NCI-H2171 (cell line): ENCODE results near the gene USP46.

Source experiments
- DNase-seq: peaks from one replicate; lab custom pipeline; 2025; lab: John Stamatoyannopoulos, UW

Gene USP46

DNA sequence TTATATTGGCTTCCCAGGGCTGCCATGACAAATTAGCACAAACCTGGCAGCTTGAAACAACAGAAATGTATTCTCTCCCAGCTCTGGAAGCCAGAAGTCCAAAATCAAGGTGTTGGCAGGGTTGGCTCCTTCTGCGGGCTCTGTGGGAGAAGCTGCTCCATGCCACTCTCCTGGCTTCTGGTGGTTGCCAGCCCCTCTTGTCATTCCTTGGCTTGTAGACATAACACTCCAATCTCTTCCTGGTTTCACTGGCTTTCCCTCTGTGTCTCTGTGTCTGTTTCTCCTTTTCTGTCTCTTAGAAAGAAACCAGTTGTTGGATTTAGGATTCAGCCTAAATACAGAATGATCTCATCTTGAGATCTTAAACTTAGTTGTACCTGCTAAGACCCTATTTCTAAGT lies 85.5 kb downstream of the USP46 start:
- no peak for DNase-seq

DNA sequence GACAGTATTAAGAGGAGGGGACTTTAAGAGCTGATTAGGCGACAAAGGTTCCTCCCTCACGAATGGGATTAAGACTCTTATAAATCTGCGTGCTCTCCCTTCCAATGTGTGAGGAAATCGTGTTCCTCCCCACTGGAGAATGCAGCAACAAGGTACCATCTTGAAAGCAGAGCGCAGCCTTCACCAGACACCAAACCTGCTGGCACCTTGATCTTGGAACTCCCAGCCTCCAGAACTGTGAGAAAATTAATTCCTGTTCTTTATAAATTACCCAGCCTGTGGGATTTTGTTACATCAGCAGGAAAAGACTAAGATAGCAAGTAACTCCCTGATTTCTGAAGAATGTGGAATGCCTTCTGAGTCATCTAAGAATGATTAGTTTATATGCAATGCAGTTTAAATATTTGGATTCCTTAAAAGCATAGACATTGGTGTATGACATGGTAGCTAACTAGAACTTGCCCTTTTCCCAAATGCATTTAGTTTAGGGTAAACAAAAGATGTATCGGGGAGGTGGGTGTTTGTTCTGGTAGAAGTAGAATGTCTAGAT lies 86.1 kb downstream of the USP46 start:
- DNase-seq = no peak

GRCh38 chr4:52568351-52568750 lies 90.8 kb downstream of the USP46 start:
- DNase-seq = no peak

DNA sequence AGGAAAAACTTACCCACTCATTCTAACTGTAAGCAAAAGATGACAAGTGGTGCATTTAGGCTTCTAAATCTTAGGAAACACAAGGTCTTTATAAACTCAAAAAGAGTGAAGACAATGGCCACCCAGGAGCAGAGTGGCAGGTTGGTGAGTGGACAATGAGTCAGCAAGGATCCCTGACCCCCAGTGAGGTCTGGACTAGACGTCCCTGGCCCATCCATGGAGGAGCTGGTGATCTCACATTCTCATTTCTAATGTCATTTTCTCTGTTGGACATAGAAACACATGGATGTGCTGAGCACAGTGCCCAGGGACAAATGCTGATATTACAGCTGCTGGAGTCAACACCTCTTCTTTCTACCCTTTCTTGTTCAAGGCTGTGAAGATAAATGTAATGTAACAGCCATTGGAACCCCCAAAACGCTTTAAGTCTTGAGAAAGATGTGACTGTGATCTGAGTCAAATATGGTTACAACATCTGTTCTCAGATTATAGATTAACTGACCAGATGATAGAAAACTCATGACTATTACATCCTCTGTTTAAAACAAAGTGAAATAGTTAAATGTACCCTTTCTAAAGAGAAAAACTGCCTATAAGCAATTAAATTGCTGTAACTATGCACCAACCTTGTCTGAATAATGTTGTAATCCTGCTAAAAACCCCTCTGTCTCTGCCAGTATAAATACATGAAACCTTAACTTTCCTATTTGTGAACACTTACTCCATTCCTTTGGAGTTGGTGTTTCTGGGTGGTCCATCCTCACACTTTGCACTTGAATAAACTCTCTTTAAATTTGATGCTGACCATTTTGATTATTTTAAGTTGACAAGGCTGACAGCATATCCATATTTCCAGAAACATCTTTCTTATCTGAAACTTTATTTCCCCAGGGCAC lies 92.7 kb downstream of the USP46 start:
- DNase-seq = no peak

DNA sequence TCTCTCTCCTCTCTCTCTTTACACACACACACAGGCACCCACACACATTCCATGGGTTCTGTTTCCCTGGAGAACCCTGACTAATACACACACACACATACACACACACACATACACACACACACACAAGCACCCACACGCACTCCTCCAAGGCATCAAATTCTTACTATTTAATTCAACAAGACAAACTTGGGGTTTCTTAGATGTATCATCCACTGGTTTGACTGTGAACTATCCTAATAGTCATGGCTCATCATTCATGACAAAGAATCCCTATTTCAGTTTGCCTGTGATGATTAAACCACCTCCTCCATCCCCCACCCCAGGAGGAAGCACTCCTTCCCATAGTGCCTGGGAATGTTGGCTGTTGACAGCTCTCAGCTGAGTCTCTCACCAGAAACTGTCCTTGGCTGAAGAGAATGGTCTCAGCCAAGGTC lies 98.2 kb downstream of the USP46 start:
- DNase-seq = no peak

- no peak for DNase-seq
Measured at GRCh38 chr4:52555356-52555716, 103.8 kb downstream of the USP46 start.

DNA sequence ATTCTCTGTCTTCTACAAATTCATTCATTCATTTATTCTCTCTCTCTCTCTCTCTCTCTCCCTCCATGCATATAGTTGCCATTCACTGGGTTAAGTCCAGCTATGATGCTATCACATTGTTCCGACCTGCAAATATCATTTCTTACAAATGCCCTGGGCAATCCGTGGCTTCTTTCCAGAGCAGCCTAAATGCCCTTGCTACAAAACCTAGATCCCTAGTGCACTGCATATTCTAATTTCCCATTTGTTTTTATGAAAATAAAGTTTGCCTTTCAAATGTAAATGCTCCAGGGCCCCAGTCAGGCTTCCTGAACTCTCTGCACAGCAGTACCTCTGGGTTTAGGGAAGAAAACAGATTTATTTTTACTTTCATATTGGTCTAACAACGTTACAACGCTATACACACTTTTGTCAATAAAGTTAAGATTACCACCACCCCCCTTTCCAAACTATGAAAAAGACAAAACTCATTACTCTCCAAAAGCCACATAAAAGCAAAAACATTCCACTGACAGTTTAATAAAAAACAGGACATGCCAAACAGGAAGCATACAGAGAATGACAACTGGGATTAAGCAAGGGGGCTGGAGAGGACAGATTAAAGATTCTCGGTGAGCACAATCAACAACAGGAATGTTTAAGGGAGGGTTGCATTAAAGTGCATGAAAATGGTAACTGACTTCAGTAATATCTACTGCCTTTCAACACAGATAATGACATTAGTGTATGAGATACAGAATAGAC lies 104.3 kb downstream of the USP46 start:
- no peak for DNase-seq

GRCh38 chr4:52552778-52553177 lies 106.3 kb downstream of the USP46 start:
- no peak for DNase-seq

GRCh38 chr4:52551487-52551886 lies 107.6 kb downstream of the USP46 start:
- no peak for DNase-seq

DNA sequence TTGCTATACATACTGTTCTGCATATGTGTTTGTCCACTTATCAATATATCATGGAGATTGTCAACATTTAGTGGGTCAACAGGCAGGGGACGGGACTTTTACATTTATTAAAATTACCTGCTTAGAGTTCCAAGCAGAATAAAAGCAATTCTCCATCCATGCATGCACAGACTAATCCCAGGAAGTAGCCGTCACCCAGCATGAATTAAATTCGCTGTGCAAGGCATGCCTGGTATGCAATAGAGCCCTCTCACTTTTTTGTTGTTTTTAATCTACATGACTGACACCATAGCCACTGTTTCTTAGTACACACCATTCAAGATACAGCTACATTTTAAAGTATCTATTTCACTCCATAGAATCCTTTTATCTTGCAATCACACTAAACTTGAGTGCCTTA lies 108.9 kb downstream of the USP46 start:
- no peak for DNase-seq

DNA sequence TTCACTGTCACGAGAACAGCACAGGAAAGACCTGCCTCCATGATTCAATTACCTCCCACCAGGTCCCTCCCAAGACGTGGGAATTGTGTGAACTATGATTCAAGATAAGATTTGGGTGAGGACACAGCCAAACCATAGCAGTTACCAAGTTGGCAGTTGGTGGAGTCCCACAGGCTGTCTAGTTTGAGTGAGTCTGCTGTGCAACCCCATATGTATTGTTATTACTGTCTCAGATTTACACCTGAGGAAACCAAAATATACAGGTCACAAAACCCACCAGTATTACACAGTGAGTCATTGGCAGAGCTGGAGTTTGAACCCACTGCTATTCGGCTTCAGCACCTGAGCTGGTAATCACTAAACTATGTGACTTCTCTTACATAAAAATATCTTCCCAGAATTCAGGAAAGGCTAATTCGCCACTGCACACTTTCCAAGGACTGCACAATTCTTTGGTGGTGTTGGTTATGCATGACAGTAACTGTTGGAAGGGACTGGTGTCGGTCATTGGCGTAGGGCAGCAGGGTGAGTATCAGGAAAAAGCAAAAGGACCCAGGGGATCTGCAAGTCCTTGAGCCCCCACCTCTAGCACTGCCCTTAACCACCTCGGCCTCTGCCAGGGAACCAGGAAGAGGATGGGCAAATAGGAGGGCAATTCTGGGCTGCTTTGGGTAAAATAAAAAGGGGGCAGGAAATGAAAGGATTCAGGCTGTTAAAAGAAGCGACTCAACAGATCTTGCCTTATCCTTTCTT lies 110.1 kb downstream of the USP46 start:
- DNase-seq = no peak

DNA sequence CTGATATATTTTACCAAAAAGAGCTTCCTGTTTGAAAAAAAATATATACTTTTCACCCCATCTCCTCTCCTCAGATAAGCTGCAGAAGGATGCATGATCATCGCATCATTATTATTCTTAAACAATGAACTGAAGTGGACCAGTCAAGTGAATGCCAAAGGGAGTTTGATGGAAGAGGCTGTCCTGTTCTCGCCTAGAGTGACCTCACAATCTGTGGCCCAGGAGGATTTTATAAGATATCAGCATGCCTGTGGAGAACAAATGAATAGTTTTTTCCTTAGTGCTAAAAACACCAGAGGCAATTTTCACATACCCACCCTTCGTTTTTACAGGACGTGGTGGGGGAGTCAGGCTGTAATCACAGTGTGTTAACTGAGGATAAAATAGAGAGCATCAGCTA lies 112.7 kb downstream of the USP46 start:
- DNase-seq = no peak

DNA sequence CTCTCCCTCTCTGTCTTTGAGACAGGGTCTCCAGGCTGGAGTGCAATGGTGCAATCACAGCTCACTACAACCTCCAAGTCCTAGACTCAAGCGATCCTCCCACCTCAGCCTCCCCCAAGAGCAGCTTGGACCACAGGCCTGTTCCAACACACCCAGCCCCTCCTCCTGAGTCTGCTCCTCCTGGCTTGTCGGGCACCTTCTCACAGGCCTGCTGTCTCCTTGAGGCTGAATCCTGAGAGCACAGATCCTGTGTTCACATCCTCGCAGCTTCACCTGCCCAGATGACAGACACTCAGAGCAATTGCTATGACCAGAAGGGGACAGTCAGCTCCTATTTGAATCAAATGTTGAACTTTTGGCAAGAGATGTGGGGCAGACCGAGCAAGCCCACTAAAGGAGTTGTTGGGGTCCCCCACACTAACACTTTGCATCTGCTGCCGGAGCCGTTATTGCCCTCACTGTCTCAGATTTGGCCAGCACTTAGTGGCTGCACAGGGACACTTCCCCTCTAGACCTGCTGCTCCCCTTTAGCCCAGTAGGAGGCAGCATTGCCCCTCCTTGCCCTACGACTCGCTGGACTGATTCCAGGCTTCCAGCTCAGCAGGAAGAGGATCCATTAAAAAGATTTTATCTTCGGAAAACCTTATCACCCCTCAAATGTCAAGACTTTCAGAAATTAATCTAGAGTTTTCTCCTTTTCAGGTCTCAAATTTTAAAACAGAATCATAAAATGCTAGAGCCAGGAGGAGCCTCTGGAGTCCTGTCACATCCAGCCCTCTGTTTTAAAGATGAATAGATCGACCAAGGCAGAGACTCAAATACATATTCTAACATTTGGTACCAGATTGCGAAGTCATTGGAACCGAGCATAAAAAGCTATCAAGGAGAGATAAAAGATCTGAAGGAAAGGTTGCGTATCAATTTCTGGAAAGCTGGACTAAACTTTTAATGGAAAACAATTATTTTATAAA lies 113.7 kb downstream of the USP46 start:
- DNase-seq = no peak
